SK-N-SH treated with all-trans-retinoic acid at 6 μM for 48 hours (cell line): ENCODE data around the gene EXTL1.

Source experiments
- ATAC-seq: fragments of 200-7000 bp; cut with Tn5 transposase; 3 replicates; pipeline ENCODE4 v1.9.1; 2020; ENCODE audit warnings: mild to moderate bottlenecking, moderate library complexity
- ARNTL ChIP-seq: fragments of 450-650 bp; formaldehyde crosslinking; IDR thresholded peaks from 2 replicates; pipeline ENCODE4 v1.5.0; 2020; ENCODE audit warnings: low read depth, mild to moderate bottlenecking, moderate library complexity, borderline replicate concordance
- BACH2 ChIP-seq: fragments of 250-450 bp; sonication (Bioruptor Pico); IDR thresholded peaks from 2 replicates; pipeline ENCODE4 v1.9.0; 2021; ENCODE audit warnings: mild to moderate bottlenecking, borderline replicate concordance
- CSDC2 ChIP-seq: fragments of 250-450 bp; sonication (Bioruptor Pico); IDR thresholded peaks from 2 replicates; pipeline ENCODE4 v1.5.0; 2020; ENCODE audit warnings: mild to moderate bottlenecking, moderate library complexity
- ESRRG ChIP-seq: fragments of 250-450 bp; sonication (Bioruptor Pico); IDR thresholded peaks from 2 replicates; pipeline ENCODE4 v1.6.1; 2021; ENCODE audit warnings: mild to moderate bottlenecking
- ISL1 ChIP-seq: fragments of 250-450 bp; sonication (Bioruptor Pico); IDR thresholded peaks from 2 replicates; pipeline ENCODE4 v2.1.2; 2022; ENCODE audit warnings: mild to moderate bottlenecking, moderate library complexity
- OSR1 ChIP-seq: fragments of 250-450 bp; sonication (Bioruptor Pico); IDR thresholded peaks from 2 replicates; pipeline ENCODE4 v1.8.0; 2022; ENCODE audit warnings: moderate library complexity, mild to moderate bottlenecking, inconsistent platforms
- POU6F1 ChIP-seq: fragments of 250-450 bp; sonication (Bioruptor Pico); IDR thresholded peaks from 2 replicates; pipeline ENCODE4 v1.8.0; 2021; ENCODE audit warnings: low read depth, mild to moderate bottlenecking, moderate library complexity, borderline replicate concordance
- RARB ChIP-seq: fragments of 250-450 bp; sonication (Bioruptor Pico); IDR thresholded peaks from 2 replicates; pipeline ENCODE4 v1.8.0; 2021; ENCODE audit warnings: mild to moderate bottlenecking, moderate library complexity
- SNAI2 ChIP-seq: fragments of 250-450 bp; sonication (Bioruptor Pico); IDR thresholded peaks from 2 replicates; pipeline ENCODE4 v1.5.0; 2020; ENCODE audit warnings: mild to moderate bottlenecking, moderate library complexity
- TOX ChIP-seq: fragments of 250-450 bp; sonication (Bioruptor Pico); IDR thresholded peaks from 2 replicates; pipeline ENCODE4 v1.8.0; 2021; ENCODE audit warnings: mild to moderate bottlenecking, moderate library complexity, borderline replicate concordance
- TSHZ2 ChIP-seq: fragments of 250-450 bp; sonication (Bioruptor Pico); IDR thresholded peaks from 2 replicates; pipeline ENCODE4 v1.5.0; 2020; ENCODE audit warnings: mild to moderate bottlenecking, moderate library complexity
- ZC3H10 ChIP-seq: fragments of 250-450 bp; sonication (Bioruptor Pico); IDR thresholded peaks from 2 replicates; pipeline ENCODE4 v1.5.1; 2021; ENCODE audit warnings: mild to moderate bottlenecking, moderate library complexity
- ZFP3 ChIP-seq: fragments of 250-450 bp; sonication (Bioruptor Pico); IDR thresholded peaks from 2 replicates; pipeline ENCODE4 v1.5.0; 2020; ENCODE audit warnings: mild to moderate bottlenecking, moderate library complexity
- ZFP30 ChIP-seq: fragments of 450-650 bp; formaldehyde crosslinking; IDR thresholded peaks from 2 replicates; pipeline ENCODE4 v1.5.0; 2022; ENCODE audit warnings: mild to moderate bottlenecking, moderate library complexity
- ZNF8 ChIP-seq: fragments of 450-650 bp; formaldehyde crosslinking; IDR thresholded peaks from 2 replicates; pipeline ENCODE4 v1.5.0; 2020; ENCODE audit warnings: mild to moderate bottlenecking, moderate library complexity

EXTL1 gene

GRCh38 chr1:26044971-26045721, 23.6 kb downstream of the EXTL1 start:
- no peak for TF ChIP-seq TSHZ2
- no peak for TF ChIP-seq POU6F1
- no peak for TF ChIP-seq CSDC2 (CRISPR knock-in tag)
- TF ChIP-seq ZFP30 (CRISPR knock-in tag) = no peak
- no peak for TF ChIP-seq ESRRG (CRISPR knock-in tag)
- TF ChIP-seq ZFP3 (CRISPR knock-in tag) = no peak
- no peak for TF ChIP-seq ISL1 (CRISPR knock-in tag)
- no peak for TF ChIP-seq BACH2 (CRISPR knock-in tag)
- no peak for ATAC-seq

- no peak; the same call in 1 of the 3 replicates for ATAC-seq
- TF ChIP-seq ZC3H10 (CRISPR knock-in tag) (no peak), ZNF8 (CRISPR knock-in tag) (no peak)
Observed at GRCh38 chr1:26045722-26046245, 24.2 kb downstream of the EXTL1 start, which contains the start of gene SLC30A2. SLC30A2 (minus strand) TSS chr1:26046118; CDS start chr1:26045896, 222 bp downstream.

GRCh38 chr1:26046246-26047095, 24.9 kb downstream of the EXTL1 start:
- TF ChIP-seq CSDC2 (CRISPR knock-in tag) (no peak), TSHZ2 (no peak), ISL1 (CRISPR knock-in tag) (no peak), ZFP30 (CRISPR knock-in tag) (no peak), ESRRG (CRISPR knock-in tag) (no peak), ARNTL (CRISPR knock-in tag) (no peak), BACH2 (CRISPR knock-in tag) (no peak), TOX (no peak), SNAI2 (CRISPR knock-in tag) (no peak), OSR1 (CRISPR knock-in tag) (no peak), RARB (CRISPR knock-in tag) (no peak), ZFP3 (CRISPR knock-in tag) (no peak)
- ATAC-seq = no peak; the same call in 2 of the 3 replicates

GRCh38 chr1:26047278-26047874, 25.8 kb downstream of the EXTL1 start:
- TF ChIP-seq ZC3H10 (CRISPR knock-in tag) (no peak), ZNF8 (CRISPR knock-in tag) (no peak)

More at GRCh38 chr1:26047278-26047874, 25.8 kb downstream of the EXTL1 start:
- ATAC-seq = no peak
